Measurements from ENCODE around the gene SLC18A3. TPM values are rescaled to one million over a fixed set of nuclear protein-coding genes. Genes with fewer than 3 reads are reported as not detected.

The SLC18A3 gene
- total RNA-seq, 3 donors from 2014 or later: not detected

- intact Hi-C loops (cut with DNase I; ENCODE audit: low total_unique reads): no loop called here
- no peak overlapping the region for H3K4me3 ChIP-seq
- no peaks in the 10 kb centered on the region for H3K36me3 ChIP-seq
- no peak for DNase-seq (ENCODE audit: low spot score in 2 of 2)
- H3K9me3 ChIP-seq: no peaks in the 10 kb centered on the region
- H3K27me3 ChIP-seq: peaks cover 0 to 10% of the 10 kb centered on the region in 2 donors
- TF ChIP-seq POLR2A (IDR thresholded peaks at IDR 0.05) (no peak), CTCF (IDR thresholded peaks at IDR 0.05) (no peak), POLR2AphosphoS5 (IDR thresholded peaks at IDR 0.05) (no peak)
- no peaks in the 10 kb centered on the region for H3K4me1 ChIP-seq
- no peak overlapping the region for H3K27ac ChIP-seq
Observed at GRCh38 chr10:49651039-49651835, 41.1 kb downstream of the SLC18A3 start.

GRCh38 chr10:49651917-49652316 is 41.8 kb downstream of the SLC18A3 start:
- no peaks in the 10 kb centered on the region for H3K36me3 ChIP-seq
- H3K4me1 ChIP-seq: no peaks in the 10 kb centered on the region
- H3K4me3 ChIP-seq: no peak overlapping the region
- no peaks in the 10 kb centered on the region for H3K9me3 ChIP-seq
- no peak for TF ChIP-seq CTCF (IDR thresholded peaks at IDR 0.05)
- no peak for TF ChIP-seq POLR2A (IDR thresholded peaks at IDR 0.05)
- TF ChIP-seq POLR2AphosphoS5 (IDR thresholded peaks at IDR 0.05): no peak
- H3K27me3 ChIP-seq: peaks cover 0 to 10% of the 10 kb centered on the region in 2 donors
- no peak overlapping the region for H3K27ac ChIP-seq
- intact Hi-C loops (cut with DNase I; ENCODE audit: low total_unique reads): no loop called here
- DNase-seq (ENCODE audit: low spot score in 2 of 2): no peak

- intact Hi-C loops (cut with DNase I; ENCODE audit: low total_unique reads): no loop called here
- Histone ChIP-seq H3K4me3 (no peak overlapping the region), H3K27me3 (peaks cover 0 to 10% of the 10 kb centered on the region in 2 donors), H3K4me1 (no peaks in the 10 kb centered on the region), H3K36me3 (no peaks in the 10 kb centered on the region), H3K9me3 (no peaks in the 10 kb centered on the region), H3K27ac (no peak overlapping the region)
- no peak for DNase-seq (ENCODE audit: low spot score in 2 of 2)
- no peak for TF ChIP-seq CTCF (IDR thresholded peaks at IDR 0.05)
- no peak for TF ChIP-seq POLR2A (IDR thresholded peaks at IDR 0.05)
- TF ChIP-seq POLR2AphosphoS5 (IDR thresholded peaks at IDR 0.05): no peak
Observed at GRCh38 chr10:49652421-49653272, 42.5 kb downstream of the SLC18A3 start.

- Histone ChIP-seq H3K9me3 (no peaks in the 10 kb centered on the region), H3K4me1 (no peaks in the 10 kb centered on the region), H3K27me3 (peaks cover 0 to 10% of the 10 kb centered on the region in 2 donors), H3K4me3 (no peak overlapping the region), H3K27ac (no peak overlapping the region), H3K36me3 (no peaks in the 10 kb centered on the region)
- intact Hi-C loops (cut with DNase I; ENCODE audit: low total_unique reads): no loop called here
- TF ChIP-seq CTCF (IDR thresholded peaks at IDR 0.05) (no peak), POLR2AphosphoS5 (IDR thresholded peaks at IDR 0.05) (no peak), POLR2A (IDR thresholded peaks at IDR 0.05) (no peak)
- DNase-seq (ENCODE audit: low spot score in 2 of 2): no peak
Observed at GRCh38 chr10:49653273-49653929, 43.3 kb downstream of the SLC18A3 start.

All from breast epithelium (tissue), 4 donors.